HepG2 (cell line): ENCODE results near the gene ASTN2. TPM values are rescaled to one million over a fixed set of nuclear protein-coding genes. Genes with fewer than 3 reads are reported as not detected.

Experiments
- ATAC-seq: fragments of 200-7000 bp; cut with Tn5 transposase; 3 replicates; pipeline ENCODE4 v1.9.1; 2020; ENCODE audit warnings: mild to moderate bottlenecking, moderate library complexity
- BruUV-seq: library from RNA; stranded (reverse); fragments of 400-500 nt; replicated peaks from 2 replicates; lab custom pipeline; 2021; lab: Mats Ljungman, UMichigan
- CTCF ChIA-PET: fragments of 300-600 bp; formaldehyde crosslinking; extraction: SDS; loops from one replicate; lab custom pipeline; 2021; ENCODE audit warnings: low total read pairs, inconsistent platforms, low intra/inter-chr PET ratio; lab: Yijun Ruan, JAX
- POLR2A ChIA-PET: fragments of 350-600 bp; sonication (Branson Sonifier 250); formaldehyde crosslinking; loops from one replicate; lab custom pipeline; 2020; ENCODE audit warnings: antibody characterized with exemption, inconsistent platforms; lab: Yijun Ruan, JAX
- DNase-seq: peaks from one replicate; pipeline ENCODE4 v3.0.0-alpha.2; 2015; ENCODE audit warnings: low spot score
- FAIRE-seq: peaks from 3 replicates; lab custom pipeline; 2011; peaks lifted over from hg19 to GRCh38; lab: Jason Lieb, UNC
- H2AFZ ChIP-seq: one replicate; pipeline ENCODE4 v1.6.1; 2011; ENCODE audit warnings: low read length, inconsistent platforms
- H3K27ac ChIP-seq: fragments of 300-600 bp; 3 replicates; pipeline ENCODE4 v1.8.0; 2011; ENCODE audit warnings: mixed run types, mild to moderate bottlenecking, mixed read lengths, low read length, inconsistent platforms; ENCODE audit not compliant: insufficient read depth; ENCODE audit errors: extremely low read length
- H3K27me3 ChIP-seq, 2 experiments: fragments of 200-600 bp in 1 of 2; 2 replicates in 1 of 2; 3 replicates in 1 of 2; pipeline versions ENCODE4 v1.6.0 to v1.8.0; 2011; ENCODE audit warnings: low read length in 2 of 2, mild to moderate bottlenecking in 2 of 2, moderate library complexity in 2 of 2, inconsistent platforms in 1 of 2; ENCODE audit not compliant: insufficient read depth in 2 of 2, control insufficient read depth in 1 of 2
- H3K36me3 ChIP-seq, 2 experiments: fragments of 200-600 bp in 1 of 2; replicated peaks in 1 of 2; 2 replicates in 1 of 2; 3 replicates in 1 of 2; pipeline versions ENCODE4 v1.5.1 to v1.8.0; 2011; ENCODE audit warnings: low read length in 2 of 2, inconsistent platforms in 1 of 2; ENCODE audit not compliant: insufficient read depth in 2 of 2, control insufficient read depth in 1 of 2
- H3K4me1 ChIP-seq: 2 replicates; pipeline ENCODE4 v1.5.1; 2012; ENCODE audit warnings: low read length, inconsistent platforms; ENCODE audit not compliant: insufficient read depth
- H3K4me2 ChIP-seq: 2 replicates; pipeline ENCODE4 v1.6.0; 2011; ENCODE audit warnings: low read depth, low read length, inconsistent platforms
- H3K4me3 ChIP-seq, 3 experiments: fragments of 200-600 bp in 1 of 3; sonication (generic), shearing (Covaris generic) in 1 of 3; replicated peaks in 1 of 3; 2 replicates each; pipeline ENCODE4 v1.5.1; 2011 to 2016; ENCODE audit warnings: low read length in 3 of 3, inconsistent platforms in 2 of 3, low read depth in 2 of 3, mild to moderate bottlenecking in 2 of 3, control low read depth in 1 of 3, mixed read lengths in 1 of 3; ENCODE audit not compliant: insufficient read depth in 1 of 3
- H3K79me2 ChIP-seq: one replicate; pipeline ENCODE4 v1.6.1; 2011; ENCODE audit warnings: low read length, inconsistent platforms; ENCODE audit not compliant: insufficient read depth
- H3K9ac ChIP-seq: 2 replicates; pipeline ENCODE4 v1.6.0; 2011; ENCODE audit warnings: mild to moderate bottlenecking, low read depth, low read length, inconsistent platforms; ENCODE audit not compliant: insufficient read depth
- H3K9me3 ChIP-seq: 2 replicates; pipeline ENCODE4 v1.5.1; 2012; ENCODE audit warnings: mild to moderate bottlenecking, low read length
- H4K20me1 ChIP-seq: 2 replicates; pipeline ENCODE4 v1.6.0; 2011; ENCODE audit warnings: inconsistent platforms, mild to moderate bottlenecking, low read length, moderate library complexity; ENCODE audit not compliant: insufficient read depth
- FOSL1 ChIP-seq: sonication (generic); formaldehyde crosslinking; IDR thresholded peaks from 2 replicates; pipeline ENCODE4 v1.9.0; 2021; ENCODE audit warnings: missing genetic modification reagents, borderline replicate concordance
- GATAD2A ChIP-seq: IDR thresholded peaks from 2 replicates; pipeline ENCODE4 v1.6.1; 2016
- IRF9 ChIP-seq: sonication (generic); formaldehyde crosslinking; IDR thresholded peaks from 2 replicates; pipeline ENCODE4 v1.8.0; 2022; ENCODE audit warnings: missing genetic modification reagents, mild to moderate bottlenecking, borderline replicate concordance
- PPARG ChIP-seq: conservative IDR thresholded peaks from 2 replicates; pipeline ENCODE4 v1.6.1; 2016; ENCODE audit warnings: missing biosample characterization, missing genetic modification reagents
- PTBP1 ChIP-seq: fragments of 200-400 bp; formaldehyde crosslinking; IDR thresholded peaks from 2 replicates; pipeline ENCODE4 v1.6.1; 2018; ENCODE audit warnings: low read length, low read depth; ENCODE audit not compliant: poor library complexity, severe bottlenecking
- REPIN1 ChIP-seq: sonication (generic); formaldehyde crosslinking; IDR thresholded peaks from 2 replicates; pipeline ENCODE4 v1.8.0; 2022; ENCODE audit warnings: missing genetic modification reagents, low read depth, mild to moderate bottlenecking, borderline replicate concordance
- ZNF251 ChIP-seq: sonication (generic); formaldehyde crosslinking; IDR thresholded peaks from 2 replicates; pipeline ENCODE4 v1.9.0; 2021; ENCODE audit warnings: mild to moderate bottlenecking, missing genetic modification reagents
- ZNF253 ChIP-seq: sonication (generic); formaldehyde crosslinking; IDR thresholded peaks from 2 replicates; pipeline ENCODE4 v1.8.0; 2022; ENCODE audit warnings: mild to moderate bottlenecking, missing genetic modification reagents, borderline replicate concordance
- ZNF329 ChIP-seq: sonication (generic); formaldehyde crosslinking; IDR thresholded peaks from 2 replicates; pipeline ENCODE4 v1.9.0; 2021; ENCODE audit warnings: low read depth, mild to moderate bottlenecking, missing genetic modification reagents
- ZNF850 ChIP-seq: sonication (generic); formaldehyde crosslinking; conservative IDR thresholded peaks from 2 replicates; pipeline ENCODE4 v1.9.0; 2021; ENCODE audit warnings: mild to moderate bottlenecking, missing genetic modification reagents
- WGBS: methylation state at CpG from one replicate; pipeline ENCODE4 v1.1.6; 2017; ENCODE audit warnings: low lambda C conversion rate; 5-methylcytosine and 5-hydroxymethylcytosine counted together
- in situ Hi-C: cut with HindIII; loops from 2 replicates; pipeline ENCODE4 v1.10.0; 2017; ENCODE audit warnings: low pct_unique_long_range_greater_than_20kb; ENCODE audit not compliant: extremely low pct_ligation_motif_present
- intact Hi-C: fragments of 100-400 bp; cut with micrococcal nuclease; formaldehyde crosslinking; loops from one replicate; pipeline ENCODE4 v1.10.0; 2022; ENCODE audit not compliant: unreplicated experiment
- polyA plus RNA-seq, 8 experiments: library from polyadenylated mRNA; depleted of rRNA in 3 of 8; stranded (reverse) in 7 of 8; unstranded in 1 of 8; fragments of >200 nt; fragmentation: Illumina TruSeq in 4 of 8; extraction: Trizol in 4 of 8; gene quantifications; 2 replicates each; pipeline versions ENCODE4 v1.2.1 to v1.2.3, GENCODE V29; 2011 to 2016; ENCODE audit warnings: low read depth in 4 of 8, missing spikeins in 1 of 8, mixed read lengths in 1 of 8; ENCODE audit not compliant: insufficient read depth in 1 of 8
- total RNA-seq, 5 experiments: library from RNA; depleted of rRNA; stranded (reverse); fragments of >200 nt; fragmentation: Illumina TruSeq; extraction: Trizol; gene quantifications; 2 replicates each; pipeline ENCODE4 v1.2.3, GENCODE V29; 2016; ENCODE audit warnings: low read depth in 1 of 5
- TF ChIP-seq, protein P1 (sequence below): sonication (generic); formaldehyde crosslinking; IDR thresholded peaks from 2 replicates; pipeline ENCODE4 v1.4.0; 2020; ENCODE audit warnings: missing genetic modification reagents

ASTN2 gene
- total and polyA plus RNA-seq, 2 of the 13 experiments (the other 11 are each of a cell fraction or from before 2014, with no cell fraction given), result 5.2 to 13.5 TPM

DNA sequence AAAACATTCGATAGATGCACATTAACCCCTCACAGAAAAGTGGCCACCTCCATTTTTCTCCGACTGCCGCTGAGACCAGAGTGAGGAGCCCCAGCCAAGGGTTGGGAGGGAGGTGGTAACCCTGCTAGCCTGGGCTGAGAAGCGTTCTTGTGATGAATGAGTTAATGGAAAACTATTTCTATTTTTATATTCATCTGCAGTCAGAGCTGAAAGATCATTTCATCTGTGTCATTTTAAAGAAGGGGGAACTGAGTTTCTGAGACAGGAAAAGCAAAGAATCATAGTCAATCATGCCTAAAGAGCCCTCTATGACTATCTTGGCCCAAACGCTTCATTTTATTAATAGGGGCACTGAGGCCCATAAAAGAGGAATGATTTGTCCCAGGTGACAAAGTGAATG, 1031.7 kb downstream of the ASTN2 start:
- no peaks in the 10 kb centered on the region for H3K4me1 ChIP-seq
- CTCF ChIA-PET, result no interaction called here
- POLR2A ChIA-PET, result no interaction called here
- H3K27ac ChIP-seq, result no peak overlapping the region
- no peak for ATAC-seq
- intact Hi-C loops, result no loop called here
- no peaks in the 10 kb centered on the region for H3K79me2 ChIP-seq
- H3K27me3 ChIP-seq, result no peaks in the 10 kb centered on the region
- no peaks in the 10 kb centered on the region for H4K20me1 ChIP-seq
- H3K4me3 ChIP-seq, result no peak overlapping the region
- no peak overlapping the region for H3K4me2 ChIP-seq
- no peak for FAIRE-seq
- BruUV-seq, result no TSS peak
- WGBS, result 75% methylated on average over 5 of the region's 5 CpGs
- no peaks in the 10 kb centered on the region for H3K9me3 ChIP-seq
- in situ Hi-C loops, result no loop called here
- H3K36me3 ChIP-seq, result no peaks in the 10 kb centered on the region
- H2AFZ ChIP-seq, result no peak overlapping the region
- TF ChIP-seq PTBP1, result no peak
- no peak for TF ChIP-seq REPIN1 (CRISPR knock-in tag)
- no peak for TF ChIP-seq GATAD2A (CRISPR knock-in tag)
- no peak for DNase-seq
- H3K9ac ChIP-seq, result no peak overlapping the region

- 77% methylated on average over 4 of the region's 4 CpGs for WGBS
- FAIRE-seq, result no peak
- H2AFZ ChIP-seq, result no peak overlapping the region
- in situ Hi-C loops (no loop called here), intact Hi-C loops (no loop called here)
- no peak for ATAC-seq
- H3K27me3 ChIP-seq, result no peaks in the 10 kb centered on the region
- H3K27ac ChIP-seq, result no peak overlapping the region
- H3K4me3 ChIP-seq, result no peak overlapping the region
- DNase-seq, result no peak
- no peaks in the 10 kb centered on the region for H4K20me1 ChIP-seq
- ChIA-PET CTCF (no interaction called here), POLR2A (no interaction called here)
- no peaks in the 10 kb centered on the region for H3K79me2 ChIP-seq
- H3K4me1 ChIP-seq, result no peaks in the 10 kb centered on the region
- BruUV-seq, result no TSS peak
- no peak overlapping the region for H3K9ac ChIP-seq
- no peak overlapping the region for H3K4me2 ChIP-seq
- no peaks in the 10 kb centered on the region for H3K9me3 ChIP-seq
- H3K36me3 ChIP-seq, result no peaks in the 10 kb centered on the region
- TF ChIP-seq ZNF850 (CRISPR knock-in tag), result no peak
- TF ChIP-seq ZNF251 (CRISPR knock-in tag), result no peak
- TF ChIP-seq ZNF329 (CRISPR knock-in tag), result no peak
- no peak for TF ChIP-seq PPARG (CRISPR knock-in tag)
- TF ChIP-seq IRF9, result no peak
- TF ChIP-seq ZNF253 (CRISPR knock-in tag), result no peak
- TF ChIP-seq, protein P1, sequence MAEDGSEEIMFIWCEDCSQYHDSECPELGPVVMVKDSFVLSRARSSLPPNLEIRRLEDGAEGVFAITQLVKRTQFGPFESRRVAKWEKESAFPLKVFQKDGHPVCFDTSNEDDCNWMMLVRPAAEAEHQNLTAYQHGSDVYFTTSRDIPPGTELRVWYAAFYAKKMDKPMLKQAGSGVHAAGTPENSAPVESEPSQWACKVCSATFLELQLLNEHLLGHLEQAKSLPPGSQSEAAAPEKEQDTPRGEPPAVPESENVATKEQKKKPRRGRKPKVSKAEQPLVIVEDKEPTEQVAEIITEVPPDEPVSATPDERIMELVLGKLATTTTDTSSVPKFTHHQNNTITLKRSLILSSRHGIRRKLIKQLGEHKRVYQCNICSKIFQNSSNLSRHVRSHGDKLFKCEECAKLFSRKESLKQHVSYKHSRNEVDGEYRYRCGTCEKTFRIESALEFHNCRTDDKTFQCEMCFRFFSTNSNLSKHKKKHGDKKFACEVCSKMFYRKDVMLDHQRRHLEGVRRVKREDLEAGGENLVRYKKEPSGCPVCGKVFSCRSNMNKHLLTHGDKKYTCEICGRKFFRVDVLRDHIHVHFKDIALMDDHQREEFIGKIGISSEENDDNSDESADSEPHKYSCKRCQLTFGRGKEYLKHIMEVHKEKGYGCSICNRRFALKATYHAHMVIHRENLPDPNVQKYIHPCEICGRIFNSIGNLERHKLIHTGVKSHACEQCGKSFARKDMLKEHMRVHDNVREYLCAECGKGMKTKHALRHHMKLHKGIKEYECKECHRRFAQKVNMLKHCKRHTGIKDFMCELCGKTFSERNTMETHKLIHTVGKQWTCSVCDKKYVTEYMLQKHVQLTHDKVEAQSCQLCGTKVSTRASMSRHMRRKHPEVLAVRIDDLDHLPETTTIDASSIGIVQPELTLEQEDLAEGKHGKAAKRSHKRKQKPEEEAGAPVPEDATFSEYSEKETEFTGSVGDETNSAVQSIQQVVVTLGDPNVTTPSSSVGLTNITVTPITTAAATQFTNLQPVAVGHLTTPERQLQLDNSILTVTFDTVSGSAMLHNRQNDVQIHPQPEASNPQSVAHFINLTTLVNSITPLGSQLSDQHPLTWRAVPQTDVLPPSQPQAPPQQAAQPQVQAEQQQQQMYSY (CRISPR knock-in tag), result no peak
- TF ChIP-seq FOSL1 (CRISPR knock-in tag), result no peak
Measured at GRCh38 chr9:116382053-116382452, 1032.8 kb downstream of the ASTN2 start.
